NCI-H1105 (cell line): ENCODE data around the gene ARHGAP12.
"Not testable (repeated sequence)": the region's sequence is repeated elsewhere in the genome, so short reads cannot be mapped to it uniquely, and the experiment has no call there.

Experiments used
- DNase-seq: peaks from one replicate; lab custom pipeline; 2025; lab: John Stamatoyannopoulos, UW

Gene ARHGAP12

GRCh38 chr10:31928549-31929260, at the start of gene ARHGAP12:
Gene ARHGAP12 (minus strand): TSS chr10:31928831. CDS start chr10:31908855, 19,976 bp downstream.
- DNase-seq: peak; percentile 56

GRCh38 chr10:31978156-31978483, 49.5 kb upstream of the ARHGAP12 start:
- no peak for DNase-seq

- DNase-seq: no peak
Observed at GRCh38 chr10:31977440-31978155, 49.0 kb upstream of the ARHGAP12 start.

DNA sequence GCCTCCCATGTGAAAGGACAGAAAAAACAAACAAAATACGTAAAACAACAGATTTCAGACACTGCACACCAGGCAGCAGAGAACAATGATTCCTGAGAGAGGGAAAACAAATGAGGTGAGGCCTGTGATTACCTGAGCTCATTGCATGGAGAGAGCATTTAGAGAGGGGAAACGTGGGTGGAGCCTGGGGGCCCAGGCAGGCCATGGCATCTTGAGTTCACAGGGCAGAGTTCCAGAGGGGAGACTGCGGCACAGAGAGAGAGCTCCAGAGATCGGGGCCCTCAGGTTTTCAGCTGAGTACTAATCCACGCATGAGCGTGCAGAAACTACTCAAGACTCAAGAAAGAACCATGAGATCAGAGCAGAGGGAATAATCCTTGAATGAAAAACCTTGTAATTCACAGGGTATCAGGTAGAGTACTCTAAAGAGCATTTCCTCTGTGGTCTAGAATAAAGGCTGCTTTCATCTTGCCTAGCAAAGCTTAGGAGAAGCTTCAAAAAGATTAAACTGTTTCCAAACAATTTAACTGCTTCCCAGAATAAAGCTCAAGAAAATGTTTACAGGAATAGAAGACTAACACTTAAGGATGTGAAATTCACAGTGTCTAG, 46.6 kb upstream of the ARHGAP12 start:
- DNase-seq: no peak

DNA sequence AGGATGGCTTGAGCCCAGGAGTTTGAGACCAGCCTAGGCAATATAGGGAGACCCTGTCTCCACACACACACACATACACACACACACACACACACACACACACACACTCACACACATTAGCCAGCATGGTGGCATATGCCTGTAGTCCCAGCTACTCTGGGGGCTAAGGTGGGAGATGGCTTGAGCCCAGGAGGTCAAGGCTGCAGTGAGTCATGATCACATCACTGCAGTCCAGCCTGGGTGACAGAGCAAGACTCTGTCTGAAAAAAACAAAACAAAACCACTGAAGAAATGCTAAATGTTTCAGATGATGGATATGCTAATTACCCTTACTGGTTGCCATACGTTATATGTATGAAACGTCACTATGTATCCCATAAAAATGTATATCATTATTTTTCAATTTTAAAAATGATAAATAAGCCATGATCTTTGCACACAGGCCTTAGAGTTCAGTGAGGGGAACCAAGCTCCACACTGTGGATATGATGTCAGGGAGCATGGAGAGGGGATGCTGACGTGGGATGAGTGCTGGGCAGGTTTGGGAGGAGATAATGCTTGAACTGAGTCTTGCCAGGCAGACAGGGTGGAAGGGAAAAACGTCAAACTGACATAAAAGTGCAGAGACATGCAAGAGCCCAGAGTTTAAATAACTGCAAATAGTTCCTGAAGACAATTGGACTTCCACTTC, 45.9 kb upstream of the ARHGAP12 start:
- DNase-seq: no peak

DNA sequence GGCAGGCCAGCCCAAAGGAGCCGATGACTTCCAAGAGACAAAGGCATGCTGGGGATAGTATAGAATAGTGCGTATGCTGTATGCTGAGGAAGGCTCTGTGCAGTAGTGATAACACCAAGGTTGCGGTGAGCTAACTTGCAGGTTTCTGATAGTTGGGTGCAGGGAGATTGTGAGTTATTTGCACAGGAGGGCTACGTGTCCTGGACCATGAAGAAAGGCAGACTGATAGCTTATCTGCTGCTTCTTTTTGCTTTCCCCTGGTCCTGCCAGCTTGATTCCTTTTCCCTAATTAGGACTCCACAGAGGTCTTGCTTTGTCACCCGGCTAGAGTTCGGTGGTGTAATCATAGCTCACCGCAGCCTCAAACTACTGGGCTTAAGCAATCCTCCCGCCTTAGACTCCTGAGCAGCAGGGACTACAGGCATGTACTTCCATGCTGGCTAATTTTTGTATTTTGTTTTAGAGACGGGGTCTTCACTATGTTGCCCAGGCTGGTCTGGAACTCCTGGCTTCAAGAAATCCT, 43.9 kb upstream of the ARHGAP12 start:
- no peak for DNase-seq

DNA sequence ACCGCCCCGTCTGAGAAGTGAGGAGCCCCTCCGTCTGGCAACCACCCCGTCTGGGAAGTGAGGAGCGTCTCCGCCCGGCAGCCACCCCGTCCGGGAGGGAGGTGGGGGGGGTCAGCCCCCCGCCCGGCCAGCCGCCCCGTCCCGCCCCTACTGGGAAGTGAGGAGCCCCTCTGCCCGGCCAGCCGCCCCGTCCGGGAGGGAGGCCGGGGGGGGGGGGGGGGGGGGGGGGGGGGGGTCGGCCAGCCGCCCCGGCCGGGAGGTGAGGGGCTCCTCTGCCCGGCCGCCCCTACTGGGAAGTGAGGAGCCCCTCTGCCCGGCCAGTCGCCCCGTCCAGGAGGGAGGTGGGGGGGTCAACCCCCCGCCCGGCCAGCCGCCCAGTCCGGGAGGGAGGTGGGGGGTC, 41.2 kb upstream of the ARHGAP12 start:
- DNase-seq: not testable (repeated sequence)

DNA sequence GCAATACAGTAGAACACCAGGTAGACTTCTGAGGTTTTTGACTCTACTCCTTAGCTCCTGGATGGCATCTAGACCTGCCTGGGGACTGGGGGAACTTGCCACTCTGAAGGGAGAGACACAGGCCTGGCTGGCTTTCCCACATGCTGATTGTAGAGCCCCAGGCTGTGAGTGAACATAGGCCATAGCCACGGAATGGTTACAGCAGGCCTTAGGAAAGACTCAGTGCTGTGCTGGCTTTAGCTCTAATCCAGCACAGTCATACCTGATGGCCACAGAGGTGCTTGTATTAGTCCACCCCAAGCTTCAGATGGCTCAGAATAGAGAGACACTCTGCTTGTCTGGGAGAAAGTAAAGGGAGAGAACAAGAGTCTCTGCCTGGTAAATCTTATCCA, 35.0 kb upstream of the ARHGAP12 start:
- no peak for DNase-seq

GRCh38 chr10:31962826-31963588, 34.4 kb upstream of the ARHGAP12 start:
- DNase-seq: no peak

- peak; percentile 65 for DNase-seq
Observed at GRCh38 chr10:31961277-31962074, 32.8 kb upstream of the ARHGAP12 start.

DNA sequence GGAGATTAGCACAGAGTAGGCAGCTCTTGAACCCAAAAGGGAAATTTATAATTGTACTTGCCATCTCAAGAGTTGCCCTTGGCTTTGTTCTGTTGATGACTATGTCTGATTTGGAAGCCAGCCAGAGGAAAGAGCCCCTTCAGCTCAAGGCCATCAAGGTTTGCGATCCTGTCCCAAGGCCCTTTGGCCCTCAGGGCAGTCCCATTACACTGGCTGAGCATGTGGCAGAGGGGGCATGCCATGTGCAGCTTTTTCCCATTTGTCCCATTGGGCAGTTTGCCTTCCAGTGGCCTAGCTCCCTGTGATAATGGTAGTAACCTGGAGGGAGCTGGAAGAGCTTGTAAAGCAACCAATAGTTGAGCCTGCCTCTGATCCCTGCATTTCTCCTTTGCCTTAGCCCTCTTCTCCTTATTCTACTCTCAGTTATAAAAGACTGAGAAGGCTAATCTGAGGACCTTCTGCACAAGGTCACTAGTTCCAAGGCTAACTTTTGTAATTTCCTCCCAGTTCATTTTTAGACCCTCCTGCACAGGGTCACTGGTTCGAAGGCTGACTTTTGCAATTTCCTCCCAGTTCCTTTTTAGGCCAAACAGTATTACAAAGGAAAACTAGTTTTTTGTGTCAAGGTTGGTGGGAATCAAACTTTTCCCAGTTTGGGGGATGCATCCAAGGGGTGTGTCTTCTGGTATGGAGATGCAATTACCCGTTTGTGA, 31.0 kb upstream of the ARHGAP12 start:
- no peak for DNase-seq

DNA sequence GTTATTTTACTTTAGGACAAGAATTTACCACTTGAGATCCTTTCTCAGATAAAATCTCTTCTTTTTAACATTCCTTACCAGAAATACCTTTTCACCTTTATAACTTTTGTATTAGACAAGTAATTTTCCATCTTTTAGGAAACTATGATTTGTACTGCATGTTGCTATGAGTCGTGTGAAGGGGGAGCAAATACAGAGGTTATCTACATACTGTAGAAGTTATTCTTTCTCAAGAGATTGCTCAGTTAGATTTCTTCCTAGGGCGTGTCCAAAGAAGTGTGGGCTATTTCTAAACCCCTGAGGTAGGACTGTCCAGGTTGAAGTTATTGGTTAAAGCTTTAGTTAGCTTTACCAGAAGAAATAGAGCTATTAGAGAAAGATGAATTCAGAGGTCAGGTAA, 30.2 kb upstream of the ARHGAP12 start:
- DNase-seq: no peak

DNA sequence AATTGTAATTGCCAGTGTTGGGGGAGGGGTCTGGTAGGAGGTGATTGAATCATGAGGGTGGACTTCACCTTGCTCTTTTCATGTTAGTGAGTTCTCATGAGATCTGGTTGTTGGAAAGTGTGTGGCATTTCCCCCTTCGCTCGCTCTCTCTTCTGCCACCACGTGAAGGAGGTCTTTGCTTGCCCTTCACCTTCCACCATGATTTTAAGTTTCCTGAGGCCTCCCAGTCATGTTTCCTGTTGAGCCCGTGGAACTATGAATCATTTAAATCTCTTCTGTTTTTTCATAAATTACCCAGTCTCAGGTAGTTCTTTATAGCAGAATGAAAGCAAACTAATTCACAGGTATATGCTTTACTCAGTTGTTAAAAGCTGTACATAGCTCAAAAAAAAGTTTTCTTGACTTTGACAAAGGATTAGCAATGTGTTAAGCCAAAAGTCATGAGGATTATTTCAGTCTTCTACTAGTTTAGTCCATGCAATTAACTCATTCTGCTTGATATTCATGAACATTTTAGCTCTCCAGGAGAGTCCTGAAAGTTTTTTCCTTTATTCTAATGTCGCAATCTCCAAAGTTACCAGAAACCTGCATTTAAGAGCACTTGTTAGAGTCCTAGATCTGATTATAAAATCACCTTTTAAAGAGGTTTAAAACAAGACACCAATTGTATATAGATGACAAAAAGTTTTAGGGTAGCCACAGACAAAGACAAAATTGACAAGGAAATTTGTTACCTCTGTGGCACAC, 27.7 kb upstream of the ARHGAP12 start:
- DNase-seq: no peak

DNA sequence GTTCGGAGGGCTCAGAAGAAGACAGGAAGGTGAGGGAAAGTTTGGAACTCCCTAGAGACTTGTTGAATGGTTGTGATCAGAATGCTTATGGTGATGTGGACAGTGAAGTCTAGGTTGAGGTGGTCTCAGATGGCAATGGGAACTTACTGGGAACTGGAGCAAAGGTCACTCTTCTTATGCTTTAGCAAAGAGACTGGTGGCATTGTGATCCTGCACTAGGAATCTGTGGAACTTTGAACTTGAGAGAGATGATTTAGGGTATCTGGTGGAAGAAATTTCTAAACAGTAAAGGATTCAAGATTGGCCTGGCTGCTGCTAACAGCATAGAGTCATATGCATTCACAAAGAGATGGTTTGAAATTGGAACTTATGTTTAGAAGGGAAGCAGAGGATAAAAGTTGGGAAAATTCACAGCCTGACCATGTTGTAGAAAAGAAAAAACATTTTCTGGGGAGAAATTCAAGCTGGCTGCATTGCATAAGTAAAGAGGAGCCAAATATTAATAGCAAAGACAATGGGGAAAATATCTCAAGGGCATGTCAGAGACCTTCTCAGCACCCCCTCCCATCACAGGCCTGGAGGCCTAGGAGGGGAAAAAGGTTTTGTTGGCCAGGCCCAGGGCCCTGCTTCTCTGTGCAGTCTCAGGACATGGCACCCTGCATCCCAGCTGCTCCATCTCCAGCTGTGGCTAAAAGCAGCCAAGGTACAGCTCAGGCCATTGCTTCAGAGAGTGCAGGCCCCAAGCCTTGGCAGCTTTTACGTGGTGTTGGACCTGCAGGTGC, 26.0 kb upstream of the ARHGAP12 start:
- DNase-seq: no peak

GRCh38 chr10:31953480-31953879, 24.8 kb upstream of the ARHGAP12 start:
- DNase-seq: no peak

DNA sequence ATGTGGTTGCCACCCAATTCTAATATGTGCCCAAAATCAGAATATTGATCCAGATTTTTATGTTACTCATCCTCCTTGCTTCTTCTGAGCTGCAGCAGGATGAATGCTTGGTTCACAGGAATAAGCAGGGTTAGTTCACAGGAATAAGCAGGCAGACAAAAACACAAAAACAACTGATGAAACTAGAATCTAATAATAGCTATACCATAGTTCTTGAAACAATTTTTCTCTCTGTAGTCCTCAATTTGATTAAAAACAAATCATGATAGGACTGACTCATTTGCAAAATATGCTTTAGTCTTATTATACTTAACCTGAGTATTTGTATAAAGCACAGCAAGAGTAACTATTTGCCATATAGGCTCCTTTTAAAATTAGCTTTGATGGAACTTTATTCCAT, 24.4 kb upstream of the ARHGAP12 start:
- DNase-seq: no peak

- DNase-seq: no peak
Observed at GRCh38 chr10:31952066-31952465, 23.4 kb upstream of the ARHGAP12 start.

DNA sequence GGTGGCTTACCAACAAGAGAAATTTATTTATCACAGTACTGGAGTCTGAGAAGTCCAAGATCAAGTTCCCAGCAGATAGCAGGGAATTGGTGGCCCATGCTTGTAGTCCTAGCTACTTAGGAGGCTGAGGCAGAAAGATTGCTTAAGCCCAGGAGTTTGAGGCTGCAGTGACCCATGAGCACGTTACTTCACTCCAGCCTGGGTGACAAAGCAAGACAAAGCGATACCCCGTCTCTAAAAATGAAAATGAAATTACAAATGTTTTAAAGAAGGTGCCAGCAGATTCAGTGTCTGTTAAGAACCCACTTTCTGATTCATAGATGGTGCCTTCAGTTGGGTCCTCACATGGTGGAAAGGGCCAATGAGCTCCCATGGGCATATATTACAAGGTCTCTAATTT, 20.6 kb upstream of the ARHGAP12 start:
- no peak for DNase-seq

GRCh38 chr10:31948021-31948420, 19.4 kb upstream of the ARHGAP12 start:
- DNase-seq: no peak
